ENCODE measurements around the gene MORC1. TPM values are rescaled to one million over a fixed set of nuclear protein-coding genes. Genes with fewer than 3 reads are reported as not detected.

MORC1 gene
- not detected in 2 replicates for total RNA-seq

GRCh38 chr3:109117939-109118338, at the start of gene MORC1:
Gene MORC1, minus strand, starts transcription at chr3:109118134. Its CDS starts 75 bp downstream, at chr3:109118059.

GRCh38 chr3:109136523-109136922, 18.6 kb upstream of the MORC1 start, which contains the start of gene C3orf85:
Gene C3orf85, plus strand, starts transcription at chr3:109136719. Its CDS starts 129 bp downstream, at chr3:109136848.

GRCh38 chr3:108953700-108954099, 164.2 kb downstream of the MORC1 start, which contains the start of gene GUCA1C:
Gene GUCA1C, minus strand, starts transcription at chr3:108953879. Its CDS starts 117 bp downstream, at chr3:108953762.

Small RNAs within 50 kb of the gene (small RNA-seq; reads per million reads assigned to genes)
- not detected for gene RF00012

Other genes starting within 250 kb of the MORC1 start
- gene GUCA1C, start 164.3 kb downstream of the MORC1 start, total RNA-seq: not detected in 2 replicates
- not detected in 2 replicates for gene C3orf85, start 18.6 kb upstream of the MORC1 start, total RNA-seq
- not detected in 2 replicates for gene DPPA2, start 198.4 kb upstream of the MORC1 start, total RNA-seq
- not detected in 2 replicates for gene DPPA4, start 219.4 kb upstream of the MORC1 start, total RNA-seq

Measured in articular chondrocyte of knee joint (primary cell).